B cell (primary cell): ENCODE measurements around the gene GNPAT.

Experiments used
- CTCF ChIP-seq: fragments of 200-600 bp; IDR thresholded peaks from one replicate; pipeline ENCODE4 v1.8.0; 2022; ENCODE audit warnings: antibody characterized with exemption, mild to moderate bottlenecking
- EZH2 ChIP-seq: IDR thresholded peaks from 2 replicates; pipeline ENCODE4 v1.6.1; 2012; ENCODE audit warnings: borderline replicate concordance, low read depth, mild to moderate bottlenecking, moderate library complexity, low read length; ENCODE audit not compliant: insufficient read depth, poor library complexity, severe bottlenecking

GRCh38 chr1:231236938-231237337, 4.1 kb upstream of the GNPAT start:
- TF ChIP-seq CTCF: no peak
- no peak for TF ChIP-seq EZH2
